Measurements from ENCODE around the gene BTAF1. TPM values are rescaled to one million over a fixed set of nuclear protein-coding genes. Genes with fewer than 3 reads are reported as not detected.
"Not testable (repeated sequence)": the region's sequence is repeated elsewhere in the genome, so short reads cannot be mapped to it uniquely, and the experiment has no call there.

BTAF1 gene
- 23.7 and 25.8 TPM in 2 replicates for total RNA-seq

GRCh38 chr10:91923371-91924211, at the start of gene BTAF1:
BTAF1 (plus strand) TSS chr10:91923770; CDS start chr10:91924077, 307 bp downstream.
- DNase-seq (ENCODE audit: low read depth in 2 of 2) = peak; percentile 89 to 95

- no peak for DNase-seq (ENCODE audit: low read depth in 2 of 2)
Measured at GRCh38 chr10:91875156-91875555, 48.4 kb upstream of the BTAF1 start.

GRCh38 chr10:91875779-91876178, 47.8 kb upstream of the BTAF1 start:
- no peak for DNase-seq (ENCODE audit: low read depth in 2 of 2)

GRCh38 chr10:91879515-91880170, 43.9 kb upstream of the BTAF1 start:
- no peak for DNase-seq (ENCODE audit: low read depth in 2 of 2)

- DNase-seq (ENCODE audit: low read depth in 2 of 2) = no peak
Measured at GRCh38 chr10:91880310-91880709, 43.3 kb upstream of the BTAF1 start.

GRCh38 chr10:91883549-91884444, 39.8 kb upstream of the BTAF1 start:
- DNase-seq (ENCODE audit: low read depth in 2 of 2) = peak in 1 of 2 donors; percentile 37

GRCh38 chr10:91884536-91884935, 39.0 kb upstream of the BTAF1 start:
- DNase-seq (ENCODE audit: low read depth in 2 of 2) = no peak

GRCh38 chr10:91885362-91886079, 38.0 kb upstream of the BTAF1 start:
- DNase-seq (ENCODE audit: low read depth in 2 of 2) = no peak

- no peak for DNase-seq (ENCODE audit: low read depth in 2 of 2)
Measured at GRCh38 chr10:91886954-91887271, 36.7 kb upstream of the BTAF1 start.

GRCh38 chr10:91887272-91888076, 36.1 kb upstream of the BTAF1 start:
- DNase-seq (ENCODE audit: low read depth in 2 of 2) = peak in 1 of 2 donors; percentile 47

- DNase-seq (ENCODE audit: low read depth in 2 of 2) = peak in 1 of 2 donors; percentile 77
Measured at GRCh38 chr10:91891125-91892001, 32.2 kb upstream of the BTAF1 start.

- no peak for DNase-seq (ENCODE audit: low read depth in 2 of 2)
Measured at GRCh38 chr10:91893051-91893450, 30.5 kb upstream of the BTAF1 start.

GRCh38 chr10:91894261-91894685, 29.3 kb upstream of the BTAF1 start:
- not testable (repeated sequence) for DNase-seq (ENCODE audit: low read depth in 2 of 2)

GRCh38 chr10:91896212-91896756, 27.3 kb upstream of the BTAF1 start:
- no peak for DNase-seq (ENCODE audit: low read depth in 2 of 2)

GRCh38 chr10:91897421-91897820, 26.1 kb upstream of the BTAF1 start:
- DNase-seq (ENCODE audit: low read depth in 2 of 2) = no peak

- peak; percentile 89 to 96 for DNase-seq (ENCODE audit: low read depth in 2 of 2)
Measured at GRCh38 chr10:91901784-91902677, 21.5 kb upstream of the BTAF1 start.

- DNase-seq (ENCODE audit: low read depth in 2 of 2) = no peak
Measured at GRCh38 chr10:91907033-91907594, 16.5 kb upstream of the BTAF1 start.

GRCh38 chr10:91907914-91908336, 15.6 kb upstream of the BTAF1 start:
- DNase-seq (ENCODE audit: low read depth in 2 of 2) = no peak
